ENCODE data around the gene HS6ST3.

DNA sequence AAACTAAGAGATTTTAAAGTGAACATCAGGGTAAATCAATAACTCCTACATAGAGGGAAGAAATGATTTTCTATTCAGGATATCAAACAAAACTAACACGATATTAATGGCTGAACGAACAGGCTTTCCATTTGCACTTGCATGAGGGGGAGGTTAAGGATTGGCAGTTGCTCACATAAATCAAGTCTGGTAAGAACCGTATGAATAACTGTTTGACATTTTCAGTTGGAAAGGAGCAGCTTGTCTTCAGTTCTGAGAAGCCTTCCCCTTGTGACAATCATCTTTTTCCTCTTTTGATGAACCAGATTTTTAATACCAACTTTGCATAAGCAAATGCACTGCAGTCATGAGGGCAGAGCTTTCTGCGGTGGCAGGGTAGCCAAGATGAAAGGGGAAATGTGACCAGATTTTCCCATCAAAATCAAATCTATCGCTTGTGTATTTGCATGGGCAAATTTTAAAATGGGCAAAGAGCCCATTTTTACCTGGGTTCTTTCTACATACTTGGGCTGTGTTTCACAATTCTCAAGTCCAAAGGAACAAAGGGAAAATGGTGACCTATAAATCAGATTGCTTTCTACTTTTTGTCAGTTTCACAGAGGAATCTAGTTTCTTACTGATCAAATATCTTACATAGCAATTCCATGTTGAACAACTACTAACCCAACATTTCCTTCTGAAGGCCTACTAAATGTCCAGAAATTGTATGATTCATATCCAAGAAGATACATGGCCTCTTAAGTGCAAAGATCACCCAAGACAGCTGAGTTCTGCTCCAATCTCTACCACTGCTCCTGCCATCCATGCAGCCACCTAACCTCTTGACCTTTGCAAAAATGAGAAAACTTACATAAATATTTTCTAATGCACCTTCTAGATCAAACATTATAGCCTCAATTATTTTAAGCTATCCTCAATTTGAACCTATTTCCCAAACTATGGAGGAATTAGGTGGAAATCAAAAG, 654.7 kb downstream of the HS6ST3 start:
- no peak for TF ChIP-seq EZH2 (IDR thresholded peaks at IDR 0.05; ENCODE audit: borderline replicate concordance, low read depth, low read length, severe bottlenecking)
- TF ChIP-seq GATA2 (IDR thresholded peaks at IDR 0.05; ENCODE audit: insufficient read depth, insufficient read length, low read depth, low read length): no peak
- TF ChIP-seq, protein P1, sequence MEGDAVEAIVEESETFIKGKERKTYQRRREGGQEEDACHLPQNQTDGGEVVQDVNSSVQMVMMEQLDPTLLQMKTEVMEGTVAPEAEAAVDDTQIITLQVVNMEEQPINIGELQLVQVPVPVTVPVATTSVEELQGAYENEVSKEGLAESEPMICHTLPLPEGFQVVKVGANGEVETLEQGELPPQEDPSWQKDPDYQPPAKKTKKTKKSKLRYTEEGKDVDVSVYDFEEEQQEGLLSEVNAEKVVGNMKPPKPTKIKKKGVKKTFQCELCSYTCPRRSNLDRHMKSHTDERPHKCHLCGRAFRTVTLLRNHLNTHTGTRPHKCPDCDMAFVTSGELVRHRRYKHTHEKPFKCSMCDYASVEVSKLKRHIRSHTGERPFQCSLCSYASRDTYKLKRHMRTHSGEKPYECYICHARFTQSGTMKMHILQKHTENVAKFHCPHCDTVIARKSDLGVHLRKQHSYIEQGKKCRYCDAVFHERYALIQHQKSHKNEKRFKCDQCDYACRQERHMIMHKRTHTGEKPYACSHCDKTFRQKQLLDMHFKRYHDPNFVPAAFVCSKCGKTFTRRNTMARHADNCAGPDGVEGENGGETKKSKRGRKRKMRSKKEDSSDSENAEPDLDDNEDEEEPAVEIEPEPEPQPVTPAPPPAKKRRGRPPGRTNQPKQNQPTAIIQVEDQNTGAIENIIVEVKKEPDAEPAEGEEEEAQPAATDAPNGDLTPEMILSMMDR (IDR thresholded peaks at IDR 0.05; ENCODE audit: extremely low read depth in 1 of 2, insufficient read depth in 1 of 2, low read depth in 1 of 2, low read length in 2 of 2): no peak

All from endothelial cell of umbilical vein (primary cell).